Measurements from ENCODE around the gene CRHBP.

DNA sequence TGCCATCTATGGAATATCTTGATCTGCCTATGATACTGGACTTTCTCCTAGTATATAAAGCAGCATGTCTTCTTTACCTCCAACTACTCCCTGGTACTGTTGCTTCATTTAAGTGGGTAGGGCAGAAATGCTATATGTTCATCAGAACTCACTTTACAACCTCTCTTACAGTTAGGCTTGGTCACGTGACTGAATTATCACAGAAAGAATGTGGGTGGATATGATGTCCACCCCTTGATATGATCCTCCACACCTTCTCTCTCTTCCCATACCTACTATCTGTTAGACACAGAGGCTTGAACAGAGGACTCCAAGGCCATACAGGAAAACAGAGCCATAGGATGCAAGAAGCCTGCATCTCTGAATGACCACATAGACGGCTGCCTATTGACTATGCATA lies 19.8 kb downstream of the CRHBP start:
- TF ChIP-seq POLR2A (IDR thresholded peaks at IDR 0.05) (no peak), EP300 (IDR thresholded peaks at IDR 0.05) (no peak)
- TF ChIP-seq, protein P1, sequence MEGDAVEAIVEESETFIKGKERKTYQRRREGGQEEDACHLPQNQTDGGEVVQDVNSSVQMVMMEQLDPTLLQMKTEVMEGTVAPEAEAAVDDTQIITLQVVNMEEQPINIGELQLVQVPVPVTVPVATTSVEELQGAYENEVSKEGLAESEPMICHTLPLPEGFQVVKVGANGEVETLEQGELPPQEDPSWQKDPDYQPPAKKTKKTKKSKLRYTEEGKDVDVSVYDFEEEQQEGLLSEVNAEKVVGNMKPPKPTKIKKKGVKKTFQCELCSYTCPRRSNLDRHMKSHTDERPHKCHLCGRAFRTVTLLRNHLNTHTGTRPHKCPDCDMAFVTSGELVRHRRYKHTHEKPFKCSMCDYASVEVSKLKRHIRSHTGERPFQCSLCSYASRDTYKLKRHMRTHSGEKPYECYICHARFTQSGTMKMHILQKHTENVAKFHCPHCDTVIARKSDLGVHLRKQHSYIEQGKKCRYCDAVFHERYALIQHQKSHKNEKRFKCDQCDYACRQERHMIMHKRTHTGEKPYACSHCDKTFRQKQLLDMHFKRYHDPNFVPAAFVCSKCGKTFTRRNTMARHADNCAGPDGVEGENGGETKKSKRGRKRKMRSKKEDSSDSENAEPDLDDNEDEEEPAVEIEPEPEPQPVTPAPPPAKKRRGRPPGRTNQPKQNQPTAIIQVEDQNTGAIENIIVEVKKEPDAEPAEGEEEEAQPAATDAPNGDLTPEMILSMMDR (IDR thresholded peaks at IDR 0.05): no peak
